GM10266 (cell line): Measurements from ENCODE around the gene COX10.

Experiments
- DNase-seq: peaks from one replicate; pipeline ENCODE4 v3.0.0; 2012; ENCODE audit errors: extremely low spot score
- TF ChIP-seq, protein P1 (sequence below): IDR thresholded peaks from 2 replicates; pipeline ENCODE4 v1.5.1; 2012; ENCODE audit warnings: mild to moderate bottlenecking, low read depth; ENCODE audit not compliant: control insufficient read depth, insufficient read depth; ENCODE audit errors: missing control alignments

The COX10 gene

DNA sequence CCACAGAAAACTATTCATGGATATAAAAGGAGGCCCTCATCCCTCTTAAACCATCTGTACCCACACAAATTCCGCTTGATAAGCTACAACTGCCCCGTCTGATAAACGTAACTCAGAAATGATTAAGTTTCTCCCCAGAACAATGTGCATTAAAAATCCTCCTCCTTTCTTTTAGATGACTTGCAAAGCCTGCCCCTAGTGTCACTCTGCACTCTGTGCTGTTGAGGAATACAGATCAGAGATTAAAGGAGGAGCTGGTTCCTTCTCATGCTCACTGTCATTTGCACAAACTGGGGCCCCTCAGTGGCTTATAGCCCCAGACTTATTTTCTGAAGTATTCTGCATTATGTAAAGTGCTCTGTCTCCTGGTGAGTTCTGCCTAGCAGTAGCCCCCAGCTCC is 134.1 kb downstream of the COX10 start:
- DNase-seq, result no peak
- TF ChIP-seq, protein P1, sequence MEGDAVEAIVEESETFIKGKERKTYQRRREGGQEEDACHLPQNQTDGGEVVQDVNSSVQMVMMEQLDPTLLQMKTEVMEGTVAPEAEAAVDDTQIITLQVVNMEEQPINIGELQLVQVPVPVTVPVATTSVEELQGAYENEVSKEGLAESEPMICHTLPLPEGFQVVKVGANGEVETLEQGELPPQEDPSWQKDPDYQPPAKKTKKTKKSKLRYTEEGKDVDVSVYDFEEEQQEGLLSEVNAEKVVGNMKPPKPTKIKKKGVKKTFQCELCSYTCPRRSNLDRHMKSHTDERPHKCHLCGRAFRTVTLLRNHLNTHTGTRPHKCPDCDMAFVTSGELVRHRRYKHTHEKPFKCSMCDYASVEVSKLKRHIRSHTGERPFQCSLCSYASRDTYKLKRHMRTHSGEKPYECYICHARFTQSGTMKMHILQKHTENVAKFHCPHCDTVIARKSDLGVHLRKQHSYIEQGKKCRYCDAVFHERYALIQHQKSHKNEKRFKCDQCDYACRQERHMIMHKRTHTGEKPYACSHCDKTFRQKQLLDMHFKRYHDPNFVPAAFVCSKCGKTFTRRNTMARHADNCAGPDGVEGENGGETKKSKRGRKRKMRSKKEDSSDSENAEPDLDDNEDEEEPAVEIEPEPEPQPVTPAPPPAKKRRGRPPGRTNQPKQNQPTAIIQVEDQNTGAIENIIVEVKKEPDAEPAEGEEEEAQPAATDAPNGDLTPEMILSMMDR, result no peak

DNA sequence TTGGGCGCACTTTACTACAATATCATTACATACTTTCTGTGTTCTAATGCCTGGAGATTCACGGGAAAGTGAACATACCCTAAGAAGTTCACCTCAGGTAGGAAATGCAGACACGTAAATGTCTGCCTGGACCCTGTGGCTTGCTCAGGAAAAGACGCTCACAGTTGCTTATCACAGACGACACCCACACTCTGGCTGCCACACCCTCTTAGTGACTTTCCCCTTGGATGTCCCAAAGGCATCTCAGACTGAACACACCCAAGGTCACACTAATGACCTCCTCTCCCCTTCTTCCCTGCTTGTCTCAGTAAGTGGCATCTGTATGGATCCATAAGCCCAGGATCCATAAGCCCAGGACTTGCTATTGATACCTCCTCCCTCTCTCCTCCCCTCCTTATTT is 134.8 kb downstream of the COX10 start:
- DNase-seq, result no peak
- TF ChIP-seq, protein P1, result no peak

DNA sequence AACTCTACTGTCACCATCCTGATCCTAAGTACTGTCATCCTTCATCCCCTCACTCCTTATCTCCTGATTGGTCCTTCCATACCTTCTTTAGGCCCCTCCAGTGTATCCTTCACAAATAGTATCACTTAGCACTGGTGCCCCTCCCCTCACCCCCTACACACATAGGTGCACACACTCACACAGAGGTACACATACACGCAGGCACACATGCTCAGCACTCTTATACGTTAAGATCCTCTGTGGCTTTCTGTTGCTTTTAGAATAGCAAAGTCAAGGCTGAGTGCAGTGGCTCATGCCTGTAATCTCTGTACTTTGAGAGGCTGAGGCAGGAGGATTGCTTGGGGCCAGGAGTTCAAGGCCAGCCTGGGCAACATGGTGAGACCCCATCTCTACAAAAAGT is 135.2 kb downstream of the COX10 start:
- TF ChIP-seq, protein P1, result no peak
- DNase-seq, result no peak

DNA sequence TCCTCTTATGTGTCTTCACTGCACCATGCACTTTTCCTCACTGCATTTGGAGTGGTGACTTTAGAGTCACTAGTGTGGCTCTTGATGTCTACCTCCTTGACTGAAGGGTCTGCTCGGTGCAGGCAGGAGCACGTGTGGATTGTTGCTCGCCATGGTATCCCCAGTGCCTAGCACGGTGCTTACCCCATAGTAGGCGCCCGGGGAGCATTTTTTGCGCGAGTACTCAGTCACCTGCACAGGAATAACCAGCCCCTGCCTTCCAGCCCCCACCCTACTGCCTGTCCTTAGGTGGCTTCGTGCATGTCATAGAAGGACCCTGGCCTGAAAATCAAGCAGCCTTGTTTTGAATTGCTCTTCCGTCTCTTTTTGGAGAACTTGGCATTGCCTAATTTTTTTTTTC is 136.1 kb downstream of the COX10 start:
- DNase-seq, result no peak
- TF ChIP-seq, protein P1, result no peak

DNA sequence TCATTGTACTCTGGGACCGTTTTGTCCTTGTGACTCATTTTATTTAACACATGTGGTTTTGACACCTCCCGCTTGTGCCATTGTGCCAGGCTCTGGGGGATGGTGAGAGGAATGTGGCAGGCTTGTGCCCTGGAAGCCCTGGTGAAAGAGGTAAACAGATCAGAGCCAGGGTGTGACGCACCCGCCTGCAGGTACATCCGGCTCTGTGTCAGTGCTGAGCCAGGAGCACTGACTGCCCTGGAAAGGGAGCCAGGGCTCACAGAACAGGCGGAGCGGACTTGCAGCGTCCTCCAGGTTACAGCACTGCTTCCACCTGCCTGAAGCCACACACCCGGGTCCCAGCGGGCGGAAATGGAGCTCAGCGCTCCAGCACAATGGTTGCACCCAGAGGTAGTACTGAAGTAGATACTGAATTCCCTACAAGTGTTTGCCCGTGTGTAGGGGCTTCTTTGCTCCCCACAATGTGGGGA is 136.7 kb downstream of the COX10 start:
- no peak for DNase-seq
- TF ChIP-seq, protein P1, result no peak

DNA sequence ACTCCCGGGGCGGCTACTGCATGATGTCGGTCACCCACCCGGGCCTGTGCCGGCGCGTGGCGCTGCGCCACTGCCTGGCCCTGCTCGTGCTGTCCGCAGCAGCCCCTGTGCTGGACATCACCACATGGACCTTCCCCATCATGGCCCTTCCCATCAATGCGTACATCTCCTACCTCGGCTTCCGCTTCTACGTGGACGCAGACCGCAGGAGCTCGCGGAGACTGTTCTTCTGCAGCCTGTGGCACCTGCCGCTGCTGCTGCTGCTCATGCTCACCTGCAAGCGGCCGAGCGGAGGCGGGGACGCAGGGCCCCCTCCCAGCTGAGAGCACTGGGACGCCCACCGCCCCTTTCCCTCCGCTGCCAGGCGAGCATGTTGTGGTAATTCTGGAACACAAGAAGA is 137.6 kb downstream of the COX10 start:
- DNase-seq, result no peak

DNA sequence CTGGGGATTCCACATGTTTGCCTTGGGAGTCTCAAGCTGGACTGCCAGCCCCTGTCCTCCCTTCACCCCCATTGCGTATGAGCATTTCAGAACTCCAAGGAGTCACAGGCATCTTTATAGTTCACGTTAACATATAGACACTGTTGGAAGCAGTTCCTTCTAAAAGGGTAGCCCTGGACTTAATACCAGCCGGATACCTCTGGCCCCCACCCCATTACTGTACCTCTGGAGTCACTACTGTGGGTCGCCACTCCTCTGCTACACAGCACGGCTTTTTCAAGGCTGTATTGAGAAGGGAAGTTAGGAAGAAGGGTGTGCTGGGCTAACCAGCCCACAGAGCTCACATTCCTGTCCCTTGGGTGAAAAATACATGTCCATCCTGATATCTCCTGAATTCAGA is 138.5 kb downstream of the COX10 start:
- DNase-seq, result no peak
- TF ChIP-seq, protein P1, result no peak

More for the DNA sequence above, 137.6 kb downstream of the COX10 start:
- TF ChIP-seq, protein P1, result no peak

DNA sequence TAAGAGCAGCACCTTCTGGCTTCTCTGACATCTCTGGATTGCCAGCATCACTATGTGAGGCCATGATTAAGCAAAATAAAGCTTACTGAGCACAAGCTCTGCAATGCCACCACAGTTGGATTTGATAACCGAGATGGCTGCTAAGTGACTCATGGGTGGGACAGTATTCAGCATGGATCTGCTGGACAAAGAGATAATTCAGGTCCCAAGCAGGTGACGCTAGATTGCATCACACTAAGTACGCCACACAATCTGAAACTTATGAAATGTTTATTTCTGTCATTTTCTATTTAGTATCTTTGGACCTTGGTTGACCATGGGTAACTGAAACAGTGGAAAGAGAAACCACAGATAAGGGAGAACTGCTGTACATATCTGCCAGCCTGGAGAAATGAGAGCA is 139.9 kb downstream of the COX10 start:
- no peak for DNase-seq
- TF ChIP-seq, protein P1, result no peak
